Endothelial cell of umbilical vein (primary cell): ENCODE results near the gene ABCC5. TPM values are rescaled to one million over a fixed set of nuclear protein-coding genes. Genes with fewer than 3 reads are reported as not detected.

Source experiments
- BruUV-seq: library from RNA; stranded (reverse); fragments of 400-500 nt; replicated peaks from 2 replicates; lab custom pipeline; 2021; lab: Mats Ljungman, UMichigan
- CTCF ChIA-PET: fragments of 300-600, 350-600 bp; sonication (Branson Sonifier 250); formaldehyde crosslinking; loops from one replicate; lab custom pipeline; 2021; ENCODE audit warnings: antibody characterized with exemption, inconsistent platforms; lab: Charles Lee
- POLR2A ChIA-PET: fragments of 300-600, 350-600 bp; sonication (Branson Sonifier 250); formaldehyde crosslinking; loops from one replicate; lab custom pipeline; 2021; ENCODE audit warnings: antibody characterized with exemption, inconsistent platforms; lab: Charles Lee
- DNase-seq: peaks from one replicate; pipeline ENCODE4 v3.0.0-alpha.2; 2011; ENCODE audit warnings: low read depth, low spot score
- FAIRE-seq: peaks from 2 replicates; lab custom pipeline; 2011; peaks lifted over from hg19 to GRCh38; lab: Jason Lieb, UNC
- H2AFZ ChIP-seq: 2 replicates; pipeline ENCODE4 v1.6.0; 2012; ENCODE audit warnings: low read depth, low read length, control low read depth, inconsistent platforms
- H3K27ac ChIP-seq: 2 replicates; pipeline ENCODE4 v1.5.1; 2011; ENCODE audit warnings: low read depth, mild to moderate bottlenecking, control low read depth, low read length, moderate library complexity; ENCODE audit not compliant: insufficient read depth
- H3K27me3 ChIP-seq, 2 experiments: 2 replicates each; pipeline versions ENCODE4 v1.6.0 to v1.6.1; 2011; ENCODE audit warnings: low read length in 2 of 2, mixed read lengths in 1 of 2; ENCODE audit not compliant: control insufficient read depth in 2 of 2, insufficient read depth in 2 of 2
- H3K36me3 ChIP-seq, 2 experiments: 2 replicates in 1 of 2; 3 replicates in 1 of 2; pipeline ENCODE4 v1.5.1; 2011; ENCODE audit warnings: low read length in 2 of 2, mild to moderate bottlenecking in 1 of 2, moderate library complexity in 1 of 2; ENCODE audit not compliant: control insufficient read depth in 2 of 2, insufficient read depth in 2 of 2; ENCODE audit errors: extremely low read depth in 1 of 2
- H3K4me1 ChIP-seq: 3 replicates; pipeline ENCODE4 v1.5.1; 2011; ENCODE audit warnings: mild to moderate bottlenecking, low read length; ENCODE audit not compliant: control insufficient read depth, insufficient read depth; ENCODE audit errors: extremely low read depth
- H3K4me2 ChIP-seq: 2 replicates; pipeline ENCODE4 v1.6.1; 2011; ENCODE audit warnings: low read length, control low read depth, mixed read lengths; ENCODE audit not compliant: insufficient read depth
- H3K4me3 ChIP-seq, 3 experiments: fragments of 200-600 bp in 1 of 3; sonication (generic), shearing (Covaris generic) in 1 of 3; replicated peaks in 1 of 3; 2 replicates each; pipeline ENCODE4 v1.5.1; 2011 to 2016; ENCODE audit warnings: control low read depth in 3 of 3, low read length in 3 of 3, mild to moderate bottlenecking in 2 of 3, inconsistent platforms in 1 of 3, low read depth in 1 of 3, moderate library complexity in 1 of 3; ENCODE audit not compliant: insufficient read depth in 1 of 3
- H3K79me2 ChIP-seq: 2 replicates; pipeline ENCODE4 v1.6.0; 2012; ENCODE audit warnings: low read length, inconsistent platforms; ENCODE audit not compliant: control insufficient read depth, insufficient read depth
- H3K9ac ChIP-seq: replicated peaks from 2 replicates; pipeline ENCODE3; 2011; ENCODE audit warnings: low read length, control low read depth; ENCODE audit not compliant: insufficient read depth; ENCODE audit errors: extremely low read depth
- H3K9me1 ChIP-seq: replicated peaks from 3 replicates; pipeline ENCODE4 v1.6.0; 2011; ENCODE audit warnings: mild to moderate bottlenecking, low read length; ENCODE audit not compliant: control insufficient read depth, insufficient read depth; ENCODE audit errors: extremely low read depth
- H3K9me3 ChIP-seq: replicated peaks from 2 replicates; pipeline ENCODE4 v1.5.1; 2012; ENCODE audit warnings: low read length, inconsistent platforms; ENCODE audit not compliant: control insufficient read depth, insufficient read depth
- H4K20me1 ChIP-seq: replicated peaks from 2 replicates; pipeline ENCODE3; 2011; ENCODE audit warnings: mild to moderate bottlenecking, low read length; ENCODE audit not compliant: control insufficient read depth, insufficient read depth; ENCODE audit errors: extremely low read depth
- CTCF ChIP-seq, 2 donors: IDR thresholded peaks; 1 replicate in 1 of 2; 2 replicates in 1 of 2; pipeline ENCODE4 v1.5.1; 2011; ENCODE audit warnings: low read length in 2 of 2, mild to moderate bottlenecking in 2 of 2, moderate library complexity in 2 of 2, control low read depth in 1 of 2, inconsistent platforms in 1 of 2, low read depth in 1 of 2; ENCODE audit not compliant: insufficient read depth in 1 of 2; ENCODE audit errors: extremely low read depth in 1 of 2
- EZH2 ChIP-seq: IDR thresholded peaks from 2 replicates; pipeline ENCODE4 v1.6.1; 2012; ENCODE audit warnings: borderline replicate concordance, low read depth, mild to moderate bottlenecking, moderate library complexity, low read length, inconsistent platforms; ENCODE audit not compliant: severe bottlenecking
- FOS ChIP-seq: IDR thresholded peaks from 2 replicates; pipeline ENCODE4 v1.6.1; 2011; ENCODE audit warnings: mild to moderate bottlenecking, low read length, moderate library complexity, borderline replicate concordance; ENCODE audit not compliant: insufficient read depth
- GATA2 ChIP-seq: IDR thresholded peaks from 2 replicates; pipeline ENCODE4 v1.7.0; 2011; ENCODE audit warnings: low read depth, mild to moderate bottlenecking, moderate library complexity, mixed read lengths, low read length; ENCODE audit not compliant: insufficient read length, insufficient read depth
- JUN ChIP-seq: IDR thresholded peaks from 2 replicates; pipeline ENCODE4 v1.6.1; 2011; ENCODE audit warnings: borderline replicate concordance, low read depth; ENCODE audit not compliant: insufficient read length, insufficient read depth
- MAX ChIP-seq: IDR thresholded peaks from 2 replicates; pipeline ENCODE4 v1.6.1; 2011; ENCODE audit not compliant: insufficient read depth, insufficient read length
- MYC ChIP-seq: IDR thresholded peaks from one replicate; pipeline ENCODE4 v1.6.1; 2011; ENCODE audit warnings: mild to moderate bottlenecking, low read depth, low read length
- POLR2A ChIP-seq: IDR thresholded peaks from 2 replicates; pipeline ENCODE4 v1.6.1; 2012; ENCODE audit warnings: low read depth, mild to moderate bottlenecking, control low read depth, low read length
- POLR2AphosphoS5 ChIP-seq: IDR thresholded peaks from 2 replicates; pipeline ENCODE4 v1.6.1; 2012; ENCODE audit warnings: low read depth, mild to moderate bottlenecking, control low read depth, low read length, moderate library complexity; ENCODE audit not compliant: insufficient read depth
- dilution Hi-C: fragments of 300-500 bp; cut with MboI; formaldehyde crosslinking; loops from one replicate; pipeline ENCODE4 v1.15.0; 2019; ENCODE audit warnings: low sequenced_read_pairs; ENCODE audit not compliant: extremely low pct_ligation_motif_present
- intact Hi-C: fragments of 100-400 bp; cut with micrococcal nuclease; formaldehyde crosslinking; loops from one replicate; pipeline ENCODE4 v1.10.0; 2022
- polyA plus RNA-seq, 4 experiments: library from polyadenylated mRNA; depleted of rRNA in 3 of 4; stranded (reverse) in 3 of 4; unstranded in 1 of 4; fragments of >200 nt; gene quantifications; 2 replicates each; pipeline versions ENCODE4 v1.2.1 to v1.2.3, GENCODE V29; 2011 to 2012; ENCODE audit warnings: missing spikeins in 1 of 4
- total RNA-seq: library from RNA; stranded (reverse); gene quantifications from 2 replicates; pipeline ENCODE4 v1.2.3, GENCODE V29; 2021

ABCC5 gene
- total and polyA plus RNA-seq, 2 donors (not counting 3 experiments of a cell fraction or from before 2014, with no cell fraction given) = 22.5 to 24.6 TPM

GRCh38 chr3:184002469-184002868 lies 15.2 kb downstream of the ABCC5 start:
- H3K9ac ChIP-seq = no peak overlapping the region
- dilution Hi-C loops = no loop called here
- FAIRE-seq (no peak), DNase-seq (no peak)
- H3K4me3 ChIP-seq = no peak overlapping the region
- no peak overlapping the region for H3K27ac ChIP-seq
- POLR2A ChIA-PET = no interaction called here
- H3K4me2 ChIP-seq = no peak overlapping the region
- H3K27me3 ChIP-seq = no peaks in the 10 kb centered on the region
- TF ChIP-seq MAX (no peak), CTCF (IDR thresholded peaks at IDR 0.05; ENCODE audit: extremely low read depth in 1 of 2, insufficient read depth in 1 of 2, low read depth in 1 of 2, low read length in 2 of 2) (no peak), MYC (no peak), EZH2 (no peak), GATA2 (no peak), JUN (no peak), POLR2A (no peak), FOS (no peak), POLR2AphosphoS5 (no peak)
- no peaks in the 10 kb centered on the region for H3K9me1 ChIP-seq
- intact Hi-C loops = no loop called here
- CTCF ChIA-PET = no interaction called here
- no peaks in the 10 kb centered on the region for H3K36me3 ChIP-seq
- no peaks in the 10 kb centered on the region for H3K79me2 ChIP-seq
- H3K9me3 ChIP-seq = no peaks in the 10 kb centered on the region
- H4K20me1 ChIP-seq = no peaks in the 10 kb centered on the region
- no peak overlapping the region for H2AFZ ChIP-seq
- H3K4me1 ChIP-seq = peaks cover 15% of the 10 kb centered on the region
- no TSS peak for BruUV-seq
